ENCODE data around the gene ARID1B. TPM values are rescaled to one million over a fixed set of nuclear protein-coding genes. Genes with fewer than 3 reads are reported as not detected.

ARID1B gene
- total and polyA plus RNA-seq, 2 of the 4 experiments (the other 2 are of a cell fraction), result 14.5 to 20.1 TPM

DNA sequence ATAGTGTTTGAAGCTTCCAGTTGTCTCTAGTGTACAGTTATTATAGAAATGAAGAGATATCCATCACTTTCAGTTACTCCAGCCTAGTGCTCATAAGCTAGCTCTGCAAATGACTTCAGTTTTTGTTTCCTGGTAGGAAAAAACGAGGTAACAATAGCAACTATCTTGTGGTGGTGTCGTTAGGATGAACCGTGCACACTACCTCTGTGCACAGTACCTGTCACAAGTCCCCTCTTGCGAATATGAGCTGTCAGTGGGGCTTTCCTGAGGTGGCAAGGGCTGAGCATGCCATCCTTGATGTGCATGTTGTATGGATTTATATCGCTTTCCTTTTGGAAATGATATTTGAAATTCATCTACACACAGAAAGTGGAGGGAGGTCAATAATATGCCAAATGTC, 151.8 kb downstream of the ARID1B start:
- intact Hi-C loops (cut with micrococcal nuclease) (no loop called here), dilution Hi-C loops (cut with HindIII; ENCODE audit: low sequenced_read_pairs, unreplicated experiment) (no loop called here), in situ Hi-C loops (cut with MboI; ENCODE audit: low sequenced_read_pairs) (no loop called here)
- no peak overlapping the region for H2BK15ac ChIP-seq (ENCODE audit: low read depth, low read length)
- H3K9me1 ChIP-seq (ENCODE audit: insufficient read depth, low read length), result peaks cover 10% of the 10 kb centered on the region; the same call in 1 of the 2 replicates
- no peak overlapping the region for H3K27ac ChIP-seq (ENCODE audit: insufficient read depth, low read length)
- no peak overlapping the region for H4K91ac ChIP-seq (ENCODE audit: insufficient read depth, low read depth, low read length)
- H2AFZ ChIP-seq (replicated peaks; ENCODE audit: low read length, poor library complexity), result no peak overlapping the region
- H3K4me2 ChIP-seq (ENCODE audit: low read depth, low read length), result no peak overlapping the region
- H3K4ac ChIP-seq (ENCODE audit: low read depth, low read length), result no peak overlapping the region
- POLR2A ChIA-PET (ENCODE audit: unreplicated experiment), result no interaction called here
- H2BK5ac ChIP-seq (ENCODE audit: low read depth, low read length, poor library complexity, severe bottlenecking), result no peak overlapping the region
- no peak overlapping the region for H3K4me3 ChIP-seq (ENCODE audit: insufficient read depth, low read depth, low read length)
- H3K27me3 ChIP-seq (ENCODE audit: control insufficient read depth, insufficient read depth, low read length), result no peaks in the 10 kb centered on the region
- no peak overlapping the region for H4K8ac ChIP-seq (ENCODE audit: low read depth in 2 of 2, low read length in 2 of 2)
- peaks cover 32% of the 10 kb centered on the region for H4K20me1 ChIP-seq (ENCODE audit: insufficient read depth, low read length)
- H2BK120ac ChIP-seq (ENCODE audit: low read depth, low read length), result no peak overlapping the region
- H4K5ac ChIP-seq (ENCODE audit: low read depth, low read length), result no peak overlapping the region
- H3K56ac ChIP-seq (ENCODE audit: extremely low read depth, insufficient read depth, low read length), result no peak overlapping the region
- no TSS peak for BruUV-seq (replicated peaks)
- no peaks in the 10 kb centered on the region for H3K36me3 ChIP-seq (ENCODE audit: control insufficient read depth, insufficient read depth, low read length)
- H2AK5ac ChIP-seq (ENCODE audit: low read depth, low read length), result no peak overlapping the region
- WGBS, 2 experiments (ENCODE audit: extremely low coverage in 2 of 2, insufficient read length in 1 of 2), result no CpG with 5 or more reads among the region's 5 CpGs
- TF ChIP-seq RCOR1 (IDR thresholded peaks at IDR 0.05; ENCODE audit: insufficient replicate concordance, low read length) (no peak), POLR2A (IDR thresholded peaks at IDR 0.05; ENCODE audit: low read depth, low read length) (no peak), CHD1 (IDR thresholded peaks at IDR 0.05; ENCODE audit: low read depth, low read length) (no peak), USF2 (IDR thresholded peaks at IDR 0.05; ENCODE audit: low read depth, low read length) (no peak), CEBPB (IDR thresholded peaks at IDR 0.05; ENCODE audit: low read depth, low read length) (no peak), FOS (IDR thresholded peaks at IDR 0.05; ENCODE audit: low read depth, low read length) (no peak), MAZ (IDR thresholded peaks at IDR 0.05; ENCODE audit: borderline replicate concordance, low read depth, low read length) (no peak), MXI1 (IDR thresholded peaks at IDR 0.05; ENCODE audit: borderline replicate concordance, low read depth, low read length) (no peak), BHLHE40 (IDR thresholded peaks at IDR 0.05; ENCODE audit: low read depth, low read length) (no peak), MAFK (IDR thresholded peaks at IDR 0.05; ENCODE audit: low read depth, low read length) (no peak), SMC3 (IDR thresholded peaks at IDR 0.05; ENCODE audit: low read depth, low read length) (no peak), NFE2L2 (IDR thresholded peaks at IDR 0.05; ENCODE audit: low read depth, low read length) (no peak)
- TF ChIP-seq, protein P1, sequence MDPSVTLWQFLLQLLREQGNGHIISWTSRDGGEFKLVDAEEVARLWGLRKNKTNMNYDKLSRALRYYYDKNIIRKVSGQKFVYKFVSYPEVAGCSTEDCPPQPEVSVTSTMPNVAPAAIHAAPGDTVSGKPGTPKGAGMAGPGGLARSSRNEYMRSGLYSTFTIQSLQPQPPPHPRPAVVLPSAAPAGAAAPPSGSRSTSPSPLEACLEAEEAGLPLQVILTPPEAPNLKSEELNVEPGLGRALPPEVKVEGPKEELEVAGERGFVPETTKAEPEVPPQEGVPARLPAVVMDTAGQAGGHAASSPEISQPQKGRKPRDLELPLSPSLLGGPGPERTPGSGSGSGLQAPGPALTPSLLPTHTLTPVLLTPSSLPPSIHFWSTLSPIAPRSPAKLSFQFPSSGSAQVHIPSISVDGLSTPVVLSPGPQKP (IDR thresholded peaks at IDR 0.05; ENCODE audit: borderline replicate concordance, low read depth, low read length), result no peak
- no peak overlapping the region for H3K23ac ChIP-seq (ENCODE audit: low read depth, low read length)
- H2AK9ac ChIP-seq (replicated peaks; ENCODE audit: low read depth, low read length, poor library complexity), result no peak overlapping the region
- no peak for ATAC-seq (ENCODE audit: low read depth)
- H3K14ac ChIP-seq (replicated peaks; ENCODE audit: low read depth, low read length), result no peak overlapping the region
- CTCF ChIA-PET, result no interaction called here
- no peak overlapping the region for H2BK20ac ChIP-seq (ENCODE audit: low read depth, low read length)
- H3K79me1 ChIP-seq (ENCODE audit: low read depth in 1 of 2, low read length in 2 of 2), result peaks cover 40 to 68% of the 10 kb centered on the region in 2 experiments
- no peaks in the 10 kb centered on the region for H3K9me3 ChIP-seq (ENCODE audit: control insufficient read depth, insufficient read depth, low read length)
- H3K18ac ChIP-seq (ENCODE audit: low read depth, low read length), result no peak overlapping the region
- H3K9ac ChIP-seq (ENCODE audit: low read depth, low read length), result no peak overlapping the region
- H3K4me1 ChIP-seq (ENCODE audit: control insufficient read depth, insufficient read depth, low read length), result peaks cover 3% of the 10 kb centered on the region
- DNase-seq, result no peak

Data from IMR-90 (cell line).